ENCODE measurements around the gene COL4A1.

DNA sequence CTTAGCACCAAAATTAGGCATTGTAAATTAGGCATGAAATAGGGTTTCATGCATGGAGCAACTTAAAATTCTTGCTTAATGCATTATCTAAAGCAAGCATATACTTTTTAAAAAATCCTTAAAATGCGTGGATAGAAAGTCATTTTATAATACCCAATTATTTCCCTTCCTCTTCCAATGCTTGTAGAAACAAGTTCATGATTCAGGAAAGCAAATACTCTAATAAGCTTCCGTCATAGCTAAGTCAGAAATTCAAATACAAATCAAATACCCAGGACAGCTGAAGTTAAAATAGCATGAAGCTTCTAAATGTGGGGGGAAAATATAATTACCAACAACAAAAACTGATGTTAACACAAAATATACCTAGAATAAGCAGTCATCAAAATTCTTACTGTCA is 89.1 kb downstream of the COL4A1 start:
- no peak for TF ChIP-seq EZH2phosphoT487 (IDR thresholded peaks at IDR 0.05; ENCODE audit: insufficient read depth, low read depth)
- no peak for TF ChIP-seq EZH2 (IDR thresholded peaks at IDR 0.05; ENCODE audit: insufficient read depth, poor library complexity, severe bottlenecking)

Data from GM23248 (cell line).